Measurements from ENCODE around the gene ITGB1BP1. TPM values are rescaled to one million over a fixed set of nuclear protein-coding genes. Genes with fewer than 3 reads are reported as not detected.
A peak's percentile ranks its signal among the peaks of the same experiment; 100 is the strongest.

The ITGB1BP1 gene
- total RNA-seq, 1 donor = 30.8 TPM

DNA sequence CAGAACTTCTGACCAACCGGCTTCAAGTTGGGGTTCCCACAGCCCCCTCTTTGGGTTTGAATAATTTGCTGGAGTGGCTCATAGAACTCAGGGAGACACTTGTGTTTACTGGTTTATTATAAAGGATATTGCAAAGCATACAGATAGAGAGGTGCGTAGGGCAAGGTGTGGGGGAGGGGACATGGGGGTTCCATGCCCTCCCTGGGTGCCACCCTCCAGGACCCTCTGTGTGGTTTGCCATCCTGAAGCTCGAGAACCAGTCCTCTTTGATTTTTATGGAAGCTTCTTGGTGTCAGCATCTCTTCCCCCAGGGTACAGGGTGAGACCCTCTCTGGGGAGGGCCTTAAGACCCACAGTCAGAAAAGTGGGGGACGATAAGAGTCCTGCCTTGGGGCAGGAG is 38.8 kb downstream of the ITGB1BP1 start:
- no peaks in the 10 kb centered on the region for H3K27me3 ChIP-seq (ENCODE audit: insufficient read depth, low read length)
- no peaks in the 10 kb centered on the region for H3K9me3 ChIP-seq (ENCODE audit: low read depth, low read length)
- H3K4me1 ChIP-seq (ENCODE audit: insufficient read depth, low read length) = peaks cover 18% of the 10 kb centered on the region
- no peaks in the 10 kb centered on the region for H3K79me2 ChIP-seq (ENCODE audit: insufficient read depth, low read length)
- H3K4me2 ChIP-seq (ENCODE audit: insufficient read depth, low read length) = no peak overlapping the region
- no peak overlapping the region for H3K4me3 ChIP-seq (ENCODE audit: insufficient read depth, low read length)
- no peaks in the 10 kb centered on the region for H4K20me1 ChIP-seq (ENCODE audit: insufficient read depth, low read length)
- H2AFZ ChIP-seq (ENCODE audit: low read length) = no peak overlapping the region
- H3K27ac ChIP-seq (ENCODE audit: low read depth, low read length) = no peak overlapping the region
- DNase-seq (ENCODE audit: insufficient read length, low spot score, missing footprints) = no peak
- TF ChIP-seq, protein P1, sequence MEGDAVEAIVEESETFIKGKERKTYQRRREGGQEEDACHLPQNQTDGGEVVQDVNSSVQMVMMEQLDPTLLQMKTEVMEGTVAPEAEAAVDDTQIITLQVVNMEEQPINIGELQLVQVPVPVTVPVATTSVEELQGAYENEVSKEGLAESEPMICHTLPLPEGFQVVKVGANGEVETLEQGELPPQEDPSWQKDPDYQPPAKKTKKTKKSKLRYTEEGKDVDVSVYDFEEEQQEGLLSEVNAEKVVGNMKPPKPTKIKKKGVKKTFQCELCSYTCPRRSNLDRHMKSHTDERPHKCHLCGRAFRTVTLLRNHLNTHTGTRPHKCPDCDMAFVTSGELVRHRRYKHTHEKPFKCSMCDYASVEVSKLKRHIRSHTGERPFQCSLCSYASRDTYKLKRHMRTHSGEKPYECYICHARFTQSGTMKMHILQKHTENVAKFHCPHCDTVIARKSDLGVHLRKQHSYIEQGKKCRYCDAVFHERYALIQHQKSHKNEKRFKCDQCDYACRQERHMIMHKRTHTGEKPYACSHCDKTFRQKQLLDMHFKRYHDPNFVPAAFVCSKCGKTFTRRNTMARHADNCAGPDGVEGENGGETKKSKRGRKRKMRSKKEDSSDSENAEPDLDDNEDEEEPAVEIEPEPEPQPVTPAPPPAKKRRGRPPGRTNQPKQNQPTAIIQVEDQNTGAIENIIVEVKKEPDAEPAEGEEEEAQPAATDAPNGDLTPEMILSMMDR (IDR thresholded peaks at IDR 0.05; ENCODE audit: extremely low read depth, low read depth, low read length) = no peak
- peaks cover 70% of the 10 kb centered on the region for H3K36me3 ChIP-seq (ENCODE audit: insufficient read depth, low read length)

DNA sequence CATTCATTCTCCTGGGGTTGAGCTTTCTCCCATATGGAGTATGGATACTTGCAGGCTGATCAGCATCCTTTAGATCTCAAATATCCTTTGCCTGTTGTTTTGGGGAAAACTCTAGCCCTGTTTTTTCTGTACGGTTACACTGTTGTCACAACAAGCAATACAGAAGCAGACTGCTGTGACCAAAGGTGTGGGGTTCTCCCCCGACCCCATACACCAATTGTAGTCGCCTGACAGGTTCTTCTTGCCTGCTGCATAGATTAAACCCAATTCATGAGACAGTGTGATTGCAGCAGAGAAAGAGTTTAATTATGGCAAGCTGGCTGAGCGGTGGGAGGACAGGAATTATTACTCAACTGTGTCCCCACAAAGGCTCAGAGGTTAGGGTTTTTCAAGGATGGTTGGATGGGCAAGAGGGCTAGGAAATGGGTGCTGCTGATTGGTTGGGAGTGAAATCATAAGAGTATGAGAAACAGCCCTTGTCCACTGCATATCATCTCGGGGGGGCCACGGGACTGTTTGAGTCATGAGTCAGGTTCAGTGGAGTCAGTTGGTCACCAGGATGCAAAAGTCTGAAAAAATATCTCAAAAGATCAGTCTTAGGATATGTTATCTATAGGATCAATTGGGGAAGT is 40.6 kb downstream of the ITGB1BP1 start:
- peak overlapping the region; percentile 17 for H3K27ac ChIP-seq (ENCODE audit: low read depth, low read length)
- H3K4me3 ChIP-seq (ENCODE audit: insufficient read depth, low read length) = no peak overlapping the region
- no peaks in the 10 kb centered on the region for H3K9me3 ChIP-seq (ENCODE audit: low read depth, low read length)
- H2AFZ ChIP-seq (ENCODE audit: low read length) = no peak overlapping the region
- peak; percentile 46 for DNase-seq (ENCODE audit: insufficient read length, low spot score, missing footprints)
- no peak overlapping the region for H3K4me2 ChIP-seq (ENCODE audit: insufficient read depth, low read length)
- no peaks in the 10 kb centered on the region for H3K27me3 ChIP-seq (ENCODE audit: insufficient read depth, low read length)
- H3K79me2 ChIP-seq (ENCODE audit: insufficient read depth, low read length) = peaks cover 10% of the 10 kb centered on the region
- no peaks in the 10 kb centered on the region for H4K20me1 ChIP-seq (ENCODE audit: insufficient read depth, low read length)
- H3K4me1 ChIP-seq (ENCODE audit: insufficient read depth, low read length) = peaks cover 28% of the 10 kb centered on the region
- H3K36me3 ChIP-seq (ENCODE audit: insufficient read depth, low read length) = peaks cover 68% of the 10 kb centered on the region
- TF ChIP-seq, protein P1 (IDR thresholded peaks at IDR 0.05; ENCODE audit: extremely low read depth, low read depth, low read length) = no peak

DNA sequence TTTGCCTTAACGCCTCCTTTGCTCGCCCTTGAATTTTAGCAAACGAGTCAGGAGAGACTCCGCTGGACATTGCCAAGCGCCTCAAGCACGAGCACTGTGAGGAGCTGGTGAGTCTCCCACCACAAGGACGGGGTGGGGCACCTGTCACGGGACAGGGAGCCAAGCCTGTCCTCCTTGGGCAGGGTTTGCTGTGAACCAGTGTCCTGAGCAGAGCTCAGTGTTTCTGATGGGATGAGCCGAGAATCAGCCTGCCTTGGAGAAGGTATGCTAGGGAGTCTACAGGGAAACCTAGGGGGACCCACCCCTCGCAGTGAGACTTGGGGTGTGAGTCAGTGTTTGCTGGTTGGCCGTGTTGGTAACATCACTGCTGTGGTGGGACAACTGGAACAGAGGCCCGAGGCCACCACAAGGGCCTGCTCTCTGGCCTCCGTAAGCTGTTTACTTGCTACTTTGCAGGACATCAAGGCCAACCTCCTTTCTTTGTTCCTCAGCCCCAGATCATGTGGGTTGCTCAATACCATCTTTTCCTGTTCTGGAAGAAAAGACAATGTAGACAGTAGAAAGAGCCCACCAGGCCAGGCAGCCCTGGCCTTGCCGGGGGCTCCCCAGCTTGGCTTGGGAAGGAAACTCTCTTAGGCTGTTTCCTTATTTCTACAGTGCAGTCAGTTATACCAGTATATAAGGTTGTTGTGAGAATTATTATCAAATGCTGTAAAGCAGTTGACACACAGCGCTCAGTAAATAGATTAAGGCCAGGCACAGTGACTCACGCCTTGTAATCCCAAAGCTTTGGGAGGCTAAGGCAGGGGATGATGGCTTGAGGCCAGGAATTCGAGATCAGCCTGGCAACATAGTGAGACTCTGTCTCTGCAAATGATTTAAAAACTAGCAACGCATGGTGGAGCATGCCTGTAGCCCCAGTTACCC is 42.4 kb downstream of the ITGB1BP1 start:
- H3K27ac ChIP-seq (ENCODE audit: low read depth, low read length) = peak overlapping the region; percentile 74
- peaks cover 32% of the 10 kb centered on the region for H3K4me1 ChIP-seq (ENCODE audit: insufficient read depth, low read length)
- H4K20me1 ChIP-seq (ENCODE audit: insufficient read depth, low read length) = no peaks in the 10 kb centered on the region
- H3K9me3 ChIP-seq (ENCODE audit: low read depth, low read length) = no peaks in the 10 kb centered on the region
- peaks cover 68% of the 10 kb centered on the region for H3K36me3 ChIP-seq (ENCODE audit: insufficient read depth, low read length)
- H3K4me3 ChIP-seq (ENCODE audit: insufficient read depth, low read length) = no peak overlapping the region
- H2AFZ ChIP-seq (ENCODE audit: low read length) = no peak overlapping the region
- H3K4me2 ChIP-seq (ENCODE audit: insufficient read depth, low read length) = no peak overlapping the region
- H3K79me2 ChIP-seq (ENCODE audit: insufficient read depth, low read length) = peaks cover 10% of the 10 kb centered on the region
- TF ChIP-seq, protein P1 (IDR thresholded peaks at IDR 0.05; ENCODE audit: extremely low read depth, low read depth, low read length) = no peak
- no peaks in the 10 kb centered on the region for H3K27me3 ChIP-seq (ENCODE audit: insufficient read depth, low read length)
- DNase-seq (ENCODE audit: insufficient read length, low spot score, missing footprints) = peak; percentile 75

DNA sequence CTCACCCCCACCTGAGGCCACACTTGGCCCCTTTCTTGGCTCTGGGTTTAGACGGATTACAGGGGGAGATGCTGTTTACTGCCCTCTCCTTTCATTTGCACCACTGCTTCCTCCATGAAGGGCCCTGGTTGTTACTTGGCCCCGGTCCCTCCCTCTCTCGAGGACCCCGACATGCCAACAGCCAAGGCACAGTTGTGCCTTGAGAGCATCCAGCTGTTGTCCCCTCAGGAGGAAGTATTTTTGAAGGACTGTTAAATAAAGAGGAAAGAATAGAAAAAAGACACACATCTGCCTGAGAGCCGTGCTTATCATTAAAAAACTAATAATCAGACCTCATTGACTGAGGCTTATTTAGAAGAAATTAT is 44.0 kb downstream of the ITGB1BP1 start:
- Histone ChIP-seq H3K79me2 (ENCODE audit: insufficient read depth, low read length) (peaks cover 10% of the 10 kb centered on the region), H4K20me1 (ENCODE audit: insufficient read depth, low read length) (no peaks in the 10 kb centered on the region), H3K4me2 (ENCODE audit: insufficient read depth, low read length) (no peak overlapping the region), H3K4me3 (ENCODE audit: insufficient read depth, low read length) (no peak overlapping the region), H3K27me3 (ENCODE audit: insufficient read depth, low read length) (no peaks in the 10 kb centered on the region), H3K4me1 (ENCODE audit: insufficient read depth, low read length) (peaks cover 32% of the 10 kb centered on the region), H2AFZ (ENCODE audit: low read length) (no peak overlapping the region), H3K36me3 (ENCODE audit: insufficient read depth, low read length) (peaks cover 69% of the 10 kb centered on the region), H3K27ac (ENCODE audit: low read depth, low read length) (no peak overlapping the region), H3K9me3 (ENCODE audit: low read depth, low read length) (no peaks in the 10 kb centered on the region)
- TF ChIP-seq, protein P1 (IDR thresholded peaks at IDR 0.05; ENCODE audit: extremely low read depth, low read depth, low read length) = no peak
- no peak for DNase-seq (ENCODE audit: insufficient read length, low spot score, missing footprints)

Data from osteoblast (primary cell).